Measurements from ENCODE around the gene CORO2A.
"Not testable (repeated sequence)": the region's sequence is repeated elsewhere in the genome, so short reads cannot be mapped to it uniquely, and the experiment has no call there.

CORO2A gene

DNA sequence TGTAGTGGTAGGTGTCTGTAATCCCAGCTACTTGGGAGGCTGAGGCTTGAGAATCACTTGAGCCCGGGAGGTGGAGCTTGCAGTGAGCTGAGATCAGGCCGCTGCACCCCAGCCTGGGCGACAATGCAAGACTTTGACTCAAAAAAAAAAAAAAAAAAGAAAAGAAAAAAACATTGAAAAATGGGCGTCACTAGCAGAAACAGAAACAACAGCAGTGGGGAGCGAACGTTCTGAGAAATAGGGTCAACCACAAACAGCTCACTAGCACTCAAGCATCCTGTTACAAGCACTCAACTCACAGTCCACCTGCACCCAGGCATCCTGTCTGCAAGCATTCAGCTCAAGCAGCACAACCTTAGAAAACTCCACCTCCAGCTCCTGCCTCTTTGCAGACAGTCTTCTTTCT is 90.6 kb downstream of the CORO2A start:
- DNase-seq: peak; percentile 72

DNA sequence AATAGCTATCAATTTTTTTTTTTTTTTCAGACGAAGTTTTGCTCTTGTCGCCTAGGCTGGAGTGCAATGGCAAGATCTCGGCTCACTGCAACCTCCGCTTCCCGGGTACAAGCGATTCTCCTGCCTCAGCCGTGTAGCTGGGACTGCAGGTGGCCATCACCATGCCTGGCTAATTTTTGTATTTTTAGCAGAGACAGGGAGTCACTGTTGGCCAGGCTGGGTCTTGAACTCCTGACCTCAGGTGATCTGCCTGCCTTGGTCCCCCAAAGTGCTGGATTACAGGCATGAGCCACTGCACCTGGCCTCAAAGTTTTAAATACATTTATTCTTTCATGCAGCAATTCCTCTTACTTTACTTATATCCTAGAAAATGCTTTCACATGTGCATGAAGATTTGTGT is 91.0 kb downstream of the CORO2A start:
- DNase-seq: no peak

DNA sequence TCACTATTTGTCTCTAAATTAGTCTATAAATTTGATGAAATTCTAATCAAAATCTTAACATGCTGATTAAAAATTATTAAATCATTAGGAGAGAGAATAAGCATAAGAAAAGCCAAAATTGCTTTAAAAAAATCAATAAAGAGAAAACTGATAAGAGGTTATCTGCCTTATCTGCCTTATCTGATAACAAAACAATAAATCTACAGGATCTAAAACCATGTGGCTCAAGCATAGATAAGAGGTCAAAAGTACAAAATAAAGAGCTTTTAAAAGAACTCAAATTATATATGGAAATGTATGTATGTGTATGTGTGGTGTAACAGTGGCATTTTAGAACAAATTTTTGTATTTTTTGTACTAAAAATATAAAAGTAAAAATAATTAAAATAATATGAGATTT is 92.0 kb downstream of the CORO2A start:
- DNase-seq: no peak

DNA sequence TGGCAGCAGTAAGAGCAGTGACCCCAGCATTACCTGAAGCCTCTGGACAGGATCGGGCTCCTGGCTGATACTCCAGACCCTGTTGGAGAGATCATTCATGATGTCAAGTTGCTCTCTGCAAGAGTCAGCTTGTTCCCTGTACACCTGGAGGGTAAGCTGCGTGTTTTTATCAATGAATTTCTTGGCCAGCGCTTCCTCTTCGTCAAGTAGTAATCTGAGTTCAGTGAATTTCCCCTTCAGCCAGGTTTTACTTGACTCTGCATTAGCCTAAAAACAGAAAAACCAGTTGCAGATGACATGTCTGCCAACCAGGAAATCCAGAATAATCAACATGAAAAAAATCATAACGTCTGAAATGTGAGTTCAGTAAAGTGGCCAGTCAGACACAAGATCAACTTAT is 92.5 kb downstream of the CORO2A start:
- DNase-seq: no peak

DNA sequence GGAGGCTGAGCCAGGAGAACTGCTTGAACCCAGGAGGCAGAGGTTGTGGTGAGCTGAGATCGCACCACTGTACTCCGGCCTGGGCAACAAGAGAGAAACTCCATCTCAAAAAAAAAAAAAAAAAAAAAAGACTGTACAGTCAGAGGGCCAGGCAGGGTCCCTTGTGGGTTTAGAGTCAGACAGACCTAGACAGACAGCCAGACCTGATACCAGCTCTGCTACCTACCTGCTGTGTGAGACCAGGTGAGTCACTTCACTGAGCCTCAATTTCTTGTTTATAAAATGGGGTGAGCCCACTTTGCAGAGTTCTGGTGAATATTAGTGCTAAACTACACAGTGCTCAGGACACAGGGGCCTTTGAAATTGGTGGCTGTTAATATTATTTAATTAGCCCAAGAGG is 93.1 kb downstream of the CORO2A start:
- DNase-seq: peak; percentile 30

DNA sequence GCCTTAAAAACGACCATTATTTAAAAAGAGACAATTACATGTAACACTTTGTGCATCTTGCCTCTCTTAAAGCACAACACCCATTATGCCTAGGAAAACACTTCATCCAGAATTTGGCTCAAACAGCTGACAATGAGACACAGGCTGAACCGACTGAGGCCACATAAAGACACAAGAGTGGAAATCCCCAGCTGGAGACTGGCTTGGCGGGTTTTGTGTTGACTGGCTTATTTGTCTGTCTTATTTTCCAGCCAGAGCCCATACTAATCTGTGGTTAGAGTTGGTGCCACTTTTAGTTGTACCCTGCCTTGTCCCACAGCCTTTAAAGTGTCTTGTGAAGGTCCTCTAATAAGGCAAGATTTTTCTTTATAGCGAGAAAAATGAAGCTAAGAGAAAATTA is 94.6 kb downstream of the CORO2A start:
- DNase-seq: peak; percentile 49

DNA sequence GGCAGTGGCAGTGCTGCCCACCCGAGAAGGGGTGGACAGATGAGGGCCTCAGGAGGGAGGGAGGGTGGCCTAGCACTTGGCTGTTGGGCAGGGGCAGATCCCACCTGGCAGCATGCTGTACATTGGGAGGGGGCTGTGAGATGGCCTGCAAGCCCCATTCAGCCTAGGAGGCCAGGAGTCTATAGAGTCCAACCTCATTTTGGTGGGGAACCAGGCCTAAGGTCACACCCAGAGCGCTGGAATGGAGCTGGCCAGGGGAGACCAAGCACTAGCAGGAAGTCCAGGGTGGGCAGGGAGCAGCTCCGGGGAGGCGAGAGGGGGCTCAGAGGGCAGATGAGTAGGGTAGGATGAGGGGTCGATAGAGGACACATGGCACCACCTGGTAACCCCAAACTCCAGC is 96.3 kb downstream of the CORO2A start:
- no peak for DNase-seq

DNA sequence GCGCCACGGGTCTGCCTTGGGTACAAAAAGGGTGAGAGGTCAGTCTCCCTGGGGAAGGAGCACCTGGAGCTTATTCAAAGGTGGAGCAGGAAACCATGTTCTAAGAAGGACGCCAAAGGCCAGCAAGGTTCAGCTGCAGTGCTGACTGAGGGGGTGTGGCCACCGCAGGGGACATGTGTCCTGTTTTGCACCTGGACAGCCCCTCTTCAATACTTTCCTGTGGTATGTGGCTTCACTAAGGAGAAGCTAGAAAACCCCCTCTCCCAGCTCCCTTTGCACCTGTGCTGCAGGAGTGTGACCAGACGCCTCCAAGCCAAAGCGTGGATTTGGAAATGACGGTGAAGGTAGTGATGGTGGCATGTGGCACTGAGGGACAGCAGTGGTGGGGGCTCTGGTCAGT is 97.0 kb downstream of the CORO2A start:
- no peak for DNase-seq

DNA sequence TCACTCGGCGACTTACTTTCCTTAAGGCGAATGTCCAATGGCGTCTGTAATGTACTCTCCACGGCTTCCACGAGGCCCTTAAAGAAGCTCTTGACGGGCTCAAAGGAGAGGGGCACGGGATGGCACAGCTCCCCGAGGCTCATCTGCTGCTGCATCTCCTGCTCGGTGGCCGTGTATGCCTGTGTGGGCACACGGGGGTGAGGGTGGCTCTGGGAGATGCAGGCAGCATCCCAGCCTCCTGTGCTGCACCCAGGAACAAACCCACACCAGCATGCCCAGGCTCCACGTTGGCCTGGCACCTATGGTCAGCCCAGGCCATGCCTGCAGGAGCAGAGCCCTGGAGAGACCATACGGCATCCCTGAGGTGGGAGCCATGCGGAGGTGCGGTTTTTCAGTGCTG is 97.6 kb downstream of the CORO2A start:
- DNase-seq: no peak

DNA sequence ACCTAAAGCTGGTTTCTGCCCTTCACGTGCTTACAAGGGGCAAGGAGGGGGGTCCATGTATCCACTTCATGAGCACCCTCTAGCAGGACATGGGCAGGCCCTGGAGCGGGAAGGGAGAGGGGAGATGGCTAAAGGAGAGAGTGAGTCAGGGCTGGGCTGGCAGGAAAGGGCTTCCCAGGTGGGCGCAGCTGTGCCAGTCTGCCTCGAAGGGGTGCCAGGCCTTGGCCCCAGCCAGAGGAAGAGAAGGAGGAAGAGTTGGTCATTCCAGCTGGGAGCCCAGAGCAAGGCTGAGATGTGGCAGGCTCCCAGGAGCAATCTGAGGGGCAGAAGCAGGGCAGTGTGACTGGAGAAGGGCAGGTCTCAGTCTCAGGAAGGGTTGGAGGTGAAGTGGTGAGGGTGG is 98.1 kb downstream of the CORO2A start:
- DNase-seq: no peak

DNA sequence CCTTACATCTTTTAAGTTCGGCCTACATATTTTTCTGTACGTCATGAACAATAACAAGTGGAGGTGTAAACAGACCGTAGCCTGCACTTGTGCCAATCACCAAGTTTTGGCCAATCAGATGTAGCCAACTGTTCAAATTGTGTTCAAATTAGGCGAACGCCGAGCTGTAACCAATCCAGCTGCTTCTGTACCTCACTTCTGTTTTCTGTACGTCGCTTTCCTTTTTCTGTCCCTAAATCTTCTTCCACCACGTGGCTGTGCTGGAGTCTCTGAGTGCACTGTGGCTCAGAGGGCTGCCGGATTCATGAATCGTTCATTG is 99.9 kb downstream of the CORO2A start:
- no peak for DNase-seq

DNA sequence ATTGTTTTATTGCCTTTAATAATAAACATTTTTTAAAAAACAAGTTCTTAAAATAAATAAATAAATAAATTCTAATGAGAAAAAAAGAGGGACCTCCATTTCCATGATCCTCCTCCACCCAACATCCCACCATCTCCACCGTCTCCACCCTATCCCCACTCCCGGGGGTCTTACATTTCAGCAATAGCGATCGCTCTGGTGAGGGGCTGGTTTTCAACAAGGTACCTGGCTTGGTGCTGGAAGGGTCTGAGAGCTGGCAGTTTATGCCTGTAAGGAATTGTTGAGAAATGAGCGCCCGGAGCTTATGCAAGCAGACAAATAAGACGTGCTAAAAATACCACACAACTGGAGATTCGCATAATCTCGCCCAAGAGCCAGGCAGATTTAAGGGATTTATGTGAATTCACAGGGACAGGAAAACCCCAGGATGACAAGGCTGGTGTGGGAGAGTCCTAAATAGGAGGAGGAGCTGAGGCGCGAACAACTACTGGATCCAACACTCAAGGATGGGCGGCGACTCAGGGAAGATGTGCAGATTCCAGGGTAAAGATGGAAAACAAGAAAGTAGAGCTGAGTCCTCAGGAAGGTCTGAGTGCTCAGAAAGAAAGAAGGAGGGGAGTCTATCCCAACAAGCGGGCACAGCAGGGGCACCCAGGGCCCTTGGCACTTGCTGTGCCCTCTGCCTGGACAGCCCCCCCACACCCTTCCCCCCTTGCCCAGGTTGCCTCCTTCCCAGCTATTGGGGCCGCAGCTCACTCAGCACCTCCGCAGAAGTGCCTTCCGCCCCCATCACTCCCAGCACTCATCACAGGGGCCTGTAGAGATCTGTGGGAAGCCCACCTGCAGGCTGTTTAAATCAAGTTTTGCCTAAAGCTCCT is 100.5 kb downstream of the CORO2A start:
- DNase-seq: no peak

DNA sequence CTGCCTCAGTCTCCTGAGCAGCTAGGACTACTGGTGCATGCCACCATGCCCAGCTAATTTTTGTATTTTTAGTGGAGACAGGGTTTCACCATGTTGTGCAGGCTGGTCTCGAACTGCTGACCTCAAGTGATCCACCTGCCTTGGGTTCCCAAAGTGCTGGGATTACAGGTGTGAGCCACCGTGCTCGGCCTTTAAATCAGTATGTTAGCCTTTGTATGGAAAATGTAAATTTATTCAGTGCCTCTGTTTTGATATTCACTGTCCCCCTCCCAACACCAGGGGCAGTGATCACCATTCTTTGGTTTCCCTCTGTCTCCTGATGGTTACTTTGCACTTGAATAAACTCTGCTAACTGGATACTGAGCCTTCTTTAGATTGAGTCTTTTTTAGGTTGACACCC is 101.8 kb downstream of the CORO2A start:
- not testable (repeated sequence) for DNase-seq

DNA sequence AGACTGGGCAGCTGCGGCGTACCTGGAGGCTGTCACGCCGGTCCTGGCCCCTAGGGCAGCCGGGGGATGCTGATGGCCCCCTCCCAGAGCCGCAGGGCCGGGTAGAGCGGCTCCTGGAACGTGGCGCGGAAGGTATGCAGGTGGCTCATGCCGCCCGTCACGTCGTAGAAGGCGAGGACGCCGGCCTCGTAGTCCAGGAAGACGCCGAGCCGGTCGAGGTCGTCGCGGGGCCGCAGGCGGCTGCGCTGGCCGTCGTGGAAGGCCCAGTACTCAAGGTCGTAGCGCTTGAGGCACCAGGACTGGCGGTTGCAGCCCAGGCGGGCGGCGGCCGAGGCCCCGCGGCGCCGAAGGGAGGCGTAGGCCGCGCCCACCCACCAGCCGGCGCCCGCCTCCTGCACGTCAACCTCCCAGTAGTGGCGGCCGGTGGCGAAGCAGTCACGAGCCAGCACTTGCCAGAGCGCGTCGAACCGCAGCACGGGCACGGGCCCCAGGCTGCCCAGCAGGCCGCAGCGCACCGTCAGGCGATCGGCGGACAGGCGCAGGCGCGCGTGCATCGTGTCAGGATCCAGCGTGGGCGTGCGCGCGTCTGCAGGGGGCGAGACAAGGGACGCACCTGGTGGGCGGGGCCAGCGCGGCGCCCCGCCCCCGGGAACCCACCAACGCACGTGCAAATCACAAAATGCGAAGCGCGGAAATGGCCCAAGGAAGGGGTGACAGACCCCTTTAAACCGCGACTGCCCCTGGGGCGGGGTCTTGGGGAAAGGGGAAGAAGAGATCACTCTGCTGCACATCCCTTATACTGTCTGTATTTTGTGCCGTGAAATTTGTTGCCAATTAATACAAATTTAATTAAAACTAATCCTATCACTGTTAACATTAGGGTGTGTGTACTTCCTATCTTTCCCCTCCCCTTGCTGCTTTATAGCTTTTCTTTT is 104.8 kb downstream of the CORO2A start:
- no peak for DNase-seq

DNA sequence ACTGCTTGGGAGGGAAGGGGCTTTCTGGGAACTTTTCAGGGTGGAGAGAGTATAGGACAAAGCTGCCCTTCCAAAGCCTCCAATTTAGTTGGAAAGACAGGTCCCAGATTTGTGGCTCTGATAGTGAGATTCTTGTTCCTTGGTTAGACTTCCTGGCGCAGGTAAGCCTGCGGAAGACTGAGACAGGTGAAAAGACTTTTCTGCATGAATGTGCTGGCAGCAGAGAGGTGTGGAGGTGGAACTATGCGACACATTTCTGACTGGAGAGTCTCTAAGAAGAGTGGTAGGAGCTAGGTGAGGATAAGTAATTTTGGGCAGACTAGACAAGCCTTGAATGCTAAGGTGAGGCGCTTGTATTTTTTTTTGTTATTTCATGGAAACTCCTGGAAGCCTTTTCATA is 106.0 kb downstream of the CORO2A start:
- DNase-seq: no peak

DNA sequence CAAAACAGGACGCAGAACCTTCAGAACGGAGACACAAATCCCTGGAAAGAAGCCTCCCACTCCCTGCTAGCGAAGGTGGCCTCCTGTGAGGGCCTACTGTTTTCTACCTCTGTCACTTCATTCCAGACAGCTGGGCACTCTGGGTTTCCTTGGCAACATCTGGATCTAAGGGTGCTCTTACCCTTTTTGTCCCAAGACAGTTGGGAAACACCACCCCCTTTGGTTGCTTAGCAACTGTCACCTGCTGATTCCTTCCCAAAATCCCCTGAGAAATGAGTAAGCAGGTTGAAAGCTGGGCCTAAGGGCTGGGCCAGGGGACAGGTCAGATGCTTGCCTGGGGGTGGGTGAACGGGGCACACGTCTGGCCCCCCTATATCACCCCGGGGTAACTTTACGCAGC is 106.5 kb downstream of the CORO2A start:
- DNase-seq: no peak

DNA sequence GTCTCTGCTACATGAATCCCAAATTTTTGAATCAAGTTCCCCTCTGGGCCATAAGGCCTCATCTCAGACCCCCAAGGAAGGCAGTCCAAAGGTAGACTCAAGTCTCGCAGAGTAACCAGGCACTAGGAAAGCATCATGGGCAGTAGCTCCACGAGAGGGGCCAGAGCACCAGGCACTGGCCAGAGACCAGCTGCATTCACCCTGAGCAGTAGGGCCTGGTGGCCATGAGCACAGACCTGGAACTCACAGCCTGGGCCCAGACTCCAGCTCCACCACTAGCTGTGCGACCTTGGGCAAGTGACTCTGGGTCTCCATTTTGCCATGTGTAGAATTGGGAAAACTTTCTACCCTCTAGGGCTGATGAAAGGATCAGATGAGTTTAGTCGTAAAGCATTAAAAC is 107.4 kb downstream of the CORO2A start:
- DNase-seq: no peak

DNA sequence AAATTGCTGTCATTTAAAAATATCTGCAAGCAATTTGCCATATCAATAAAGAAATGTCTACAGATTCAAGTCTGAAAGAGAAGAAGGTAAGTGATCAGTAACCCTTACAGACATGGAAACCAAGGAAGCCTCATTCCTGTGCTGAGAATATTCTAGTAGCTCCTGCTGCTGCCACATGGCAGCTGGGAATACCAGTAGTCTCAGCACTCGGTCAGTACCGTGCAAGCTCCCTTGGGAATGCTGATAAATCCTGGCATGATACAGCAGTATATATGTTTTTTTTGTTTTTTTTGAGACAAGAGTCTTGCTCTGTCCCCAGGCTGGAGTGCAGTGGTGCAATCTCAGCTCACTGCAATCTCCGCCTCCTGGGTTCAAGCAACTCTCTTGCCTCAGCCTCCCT is 108.0 kb downstream of the CORO2A start:
- no peak for DNase-seq

DNA sequence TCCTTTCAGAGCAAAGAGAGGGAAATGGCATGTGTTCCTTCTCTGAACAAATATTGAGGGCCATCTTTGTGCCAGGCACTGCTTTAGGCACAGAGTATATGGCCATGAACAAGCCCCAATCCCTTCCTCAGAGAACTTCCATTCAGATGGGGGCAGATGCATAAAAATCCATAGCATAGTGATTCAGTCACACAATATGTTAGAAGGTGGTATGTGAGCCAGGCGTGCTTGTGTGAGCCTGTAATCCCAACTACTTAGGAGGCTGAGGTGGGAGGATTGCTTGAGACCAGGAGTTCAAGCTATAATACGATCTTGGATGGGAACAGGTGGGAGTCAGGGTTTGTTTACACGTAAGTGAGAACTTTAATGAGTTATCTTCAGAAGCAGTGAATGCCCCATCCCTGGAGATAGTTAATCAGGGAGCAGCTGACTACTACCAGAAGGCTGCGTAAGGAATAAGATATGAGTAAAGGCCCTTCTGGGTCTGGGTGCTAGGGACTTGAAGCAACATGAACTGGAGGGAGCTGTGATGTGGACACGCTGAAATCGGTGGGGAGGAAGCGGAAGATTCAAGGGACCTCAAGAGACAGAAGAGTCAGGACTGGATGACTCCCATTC is 108.8 kb downstream of the CORO2A start:
- DNase-seq: no peak

DNA sequence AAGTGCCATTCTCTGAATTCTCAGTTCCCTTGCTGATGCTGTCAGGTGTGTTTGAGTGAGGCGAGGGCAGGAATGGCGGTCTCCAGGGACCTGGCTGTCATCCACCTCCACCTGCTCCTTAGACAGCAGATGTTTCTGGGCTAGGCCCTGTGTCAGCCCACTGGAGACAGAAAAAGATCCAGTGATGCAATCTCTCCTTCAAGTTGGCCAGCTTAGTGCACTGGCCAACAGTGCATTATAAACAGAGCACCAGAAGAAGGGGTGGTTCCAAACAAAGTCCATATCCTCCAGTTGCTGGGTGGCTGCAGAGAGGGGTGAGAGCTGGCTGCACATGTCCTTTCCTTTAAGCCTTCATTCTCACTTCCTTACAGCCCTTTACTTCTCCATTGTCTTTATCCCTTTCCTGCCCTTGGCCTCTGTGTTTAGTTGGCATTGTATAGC is 109.4 kb downstream of the CORO2A start:
- no peak for DNase-seq

DNA sequence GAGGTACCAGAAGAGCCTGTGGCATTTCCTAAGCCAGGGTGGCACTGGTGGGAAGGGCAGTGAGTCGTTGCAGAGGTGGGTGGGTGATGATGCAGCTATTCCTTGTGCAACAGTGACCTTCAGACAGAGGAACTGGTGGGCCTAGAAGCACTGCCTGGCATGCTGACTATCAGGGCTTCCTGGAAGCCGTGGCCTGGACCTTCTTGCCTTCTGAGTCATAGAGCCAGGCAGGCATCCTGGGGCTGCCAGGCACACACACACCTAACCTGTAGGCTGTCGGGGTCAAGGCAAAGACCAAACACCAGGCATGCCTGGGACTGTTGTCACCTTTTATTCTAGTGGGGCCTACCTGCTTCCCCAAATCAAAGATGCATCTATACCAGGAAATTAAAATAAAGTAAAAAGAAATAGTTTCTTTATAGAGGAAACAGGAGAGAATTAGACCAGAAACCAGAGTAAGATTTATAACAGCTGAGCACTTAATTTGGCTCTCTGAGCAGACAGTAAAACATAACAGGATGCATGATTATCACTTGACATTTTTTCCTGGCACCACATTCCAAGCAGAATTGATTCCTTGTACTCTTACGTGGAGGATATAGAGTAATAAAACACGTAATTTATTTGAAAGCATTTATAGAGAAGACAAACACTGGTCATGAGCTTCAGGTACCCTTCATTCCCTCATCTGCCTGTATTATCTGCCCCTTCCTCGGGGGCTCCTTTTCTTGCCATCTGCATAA is 110.8 kb downstream of the CORO2A start:
- peak; percentile 16 for DNase-seq

DNA sequence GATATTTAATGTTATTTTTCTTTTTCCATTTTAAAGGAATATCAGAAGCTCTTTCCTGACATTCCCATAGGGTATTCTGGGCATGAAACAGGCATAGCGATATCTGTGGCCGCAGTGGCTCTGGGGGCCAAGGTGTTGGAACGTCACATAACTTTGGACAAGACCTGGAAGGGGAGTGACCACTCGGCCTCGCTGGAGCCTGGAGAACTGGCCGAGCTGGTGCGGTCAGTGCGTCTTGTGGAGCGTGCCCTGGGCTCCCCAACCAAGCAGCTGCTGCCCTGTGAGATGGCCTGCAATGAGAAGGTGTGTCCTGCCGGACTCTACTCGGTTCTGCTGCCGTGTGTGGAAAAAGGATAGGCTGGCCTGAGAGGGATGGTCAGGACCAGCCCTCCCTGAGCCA is 111.7 kb downstream of the CORO2A start:
- no peak for DNase-seq

DNA sequence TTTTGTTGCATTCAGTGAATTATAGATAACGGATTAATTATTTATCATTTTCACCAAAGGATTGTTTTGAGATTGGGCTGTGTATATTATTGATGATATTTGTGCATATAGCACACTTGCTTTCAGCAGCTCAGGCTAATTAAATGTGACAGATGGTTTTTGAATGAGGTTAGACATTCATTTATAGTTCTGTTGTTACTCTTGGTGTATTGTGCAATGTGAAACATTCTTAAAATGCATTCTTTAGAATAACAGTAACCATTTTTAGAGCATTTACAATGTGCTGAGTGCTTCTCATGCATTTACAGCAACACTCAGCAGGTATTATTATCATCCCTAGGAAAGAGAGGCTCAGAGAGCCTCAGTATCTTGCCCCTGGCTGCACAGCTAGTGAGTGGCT is 112.1 kb downstream of the CORO2A start:
- DNase-seq: no peak
